HepG2 (cell line): Measurements from ENCODE around the gene TBX6. TPM values are rescaled to one million over a fixed set of nuclear protein-coding genes. Genes with fewer than 3 reads are reported as not detected.
A peak's percentile ranks its signal among the peaks of the same experiment; 100 is the strongest.

Experiments
- AGO1 ChIP-seq: fragments of 200-400 bp; formaldehyde crosslinking; IDR thresholded peaks from 2 replicates; pipeline ENCODE4 v1.6.1; 2017; ENCODE audit warnings: mild to moderate bottlenecking, low read depth, low read length, moderate library complexity; ENCODE audit not compliant: poor library complexity, severe bottlenecking
- ATF2 ChIP-seq: sonication (generic); formaldehyde crosslinking; IDR thresholded peaks from 2 replicates; pipeline ENCODE4 v1.4.0; 2020; ENCODE audit warnings: missing genetic modification reagents
- CBX5 ChIP-seq: sonication (generic); formaldehyde crosslinking; IDR thresholded peaks from 2 replicates; pipeline ENCODE4 v1.4.0; 2020; ENCODE audit warnings: missing genetic modification reagents, borderline replicate concordance
- DBP ChIP-seq: sonication (generic); formaldehyde crosslinking; IDR thresholded peaks from 2 replicates; pipeline ENCODE4 v1.4.0; 2020; ENCODE audit warnings: missing genetic modification reagents; ENCODE audit errors: not compliant biosample characterization
- FOXA1 ChIP-seq, 2 experiments: fragments of 450-650 bp in 1 of 2; sonication (generic) in 1 of 2; formaldehyde crosslinking in 1 of 2; IDR thresholded peaks; 2 replicates each; pipeline versions ENCODE4 v1.4.0 to v1.6.1; 2016 to 2020; ENCODE audit warnings: missing genetic modification reagents in 1 of 2
- GABPB1 ChIP-seq: IDR thresholded peaks from 2 replicates; pipeline ENCODE4 v1.6.1; 2016; ENCODE audit warnings: mild to moderate bottlenecking, missing genetic modification reagents, moderate library complexity, missing compliant biosample characterization
- HNF1B ChIP-seq: sonication (generic); formaldehyde crosslinking; IDR thresholded peaks from 2 replicates; pipeline ENCODE4 v1.5.1; 2020; ENCODE audit warnings: mild to moderate bottlenecking, moderate library complexity, missing genetic modification reagents
- IRF9 ChIP-seq: sonication (generic); formaldehyde crosslinking; IDR thresholded peaks from 2 replicates; pipeline ENCODE4 v1.8.0; 2022; ENCODE audit warnings: missing genetic modification reagents, mild to moderate bottlenecking, borderline replicate concordance
- MAF1 ChIP-seq: sonication (generic); formaldehyde crosslinking; IDR thresholded peaks from 2 replicates; pipeline ENCODE4 v1.5.0; 2020; ENCODE audit warnings: missing genetic modification reagents, borderline replicate concordance
- NCOA1 ChIP-seq: sonication (generic); formaldehyde crosslinking; IDR thresholded peaks from 2 replicates; pipeline ENCODE4 v1.9.0; 2021; ENCODE audit warnings: missing genetic modification reagents
- NFYB ChIP-seq: sonication (generic); formaldehyde crosslinking; IDR thresholded peaks from 2 replicates; pipeline ENCODE4 v1.4.0; 2020; ENCODE audit warnings: missing genetic modification reagents
- PHF21A ChIP-seq: sonication (generic); formaldehyde crosslinking; IDR thresholded peaks from 2 replicates; pipeline ENCODE4 v1.5.0; 2020; ENCODE audit warnings: mild to moderate bottlenecking, missing genetic modification reagents
- SALL1 ChIP-seq: sonication (generic); formaldehyde crosslinking; IDR thresholded peaks from 2 replicates; pipeline ENCODE4 v1.8.0; 2022; ENCODE audit warnings: mild to moderate bottlenecking, missing genetic modification reagents
- TEAD2 ChIP-seq: sonication (generic); formaldehyde crosslinking; IDR thresholded peaks from 2 replicates; pipeline ENCODE4 v1.9.0; 2021; ENCODE audit warnings: missing genetic modification reagents
- XBP1 ChIP-seq: sonication (generic); formaldehyde crosslinking; IDR thresholded peaks from 2 replicates; pipeline ENCODE4 v1.5.0; 2020; ENCODE audit warnings: missing genetic modification reagents
- YEATS4 ChIP-seq: sonication (generic); formaldehyde crosslinking; IDR thresholded peaks from 2 replicates; pipeline ENCODE4 v1.4.0; 2020; ENCODE audit warnings: missing genetic modification reagents, borderline replicate concordance
- YY1 ChIP-seq: IDR thresholded peaks from 2 replicates; pipeline ENCODE4 v1.6.1; 2011; ENCODE audit warnings: low read length, low read depth, moderate library complexity, mild to moderate bottlenecking; ENCODE audit not compliant: insufficient read depth, insufficient replicate concordance
- ZNF205 ChIP-seq: IDR thresholded peaks from 2 replicates; pipeline ENCODE4 v1.6.1; 2018; ENCODE audit warnings: missing biosample characterization, missing genetic modification reagents
- ZNF484 ChIP-seq: sonication (generic); formaldehyde crosslinking; IDR thresholded peaks from 2 replicates; pipeline ENCODE4 v1.5.1; 2020; ENCODE audit warnings: mild to moderate bottlenecking, low read depth, missing genetic modification reagents, borderline replicate concordance
- ZNF709 ChIP-seq: sonication (generic); formaldehyde crosslinking; IDR thresholded peaks from 2 replicates; pipeline ENCODE4 v1.5.0; 2020; ENCODE audit warnings: mild to moderate bottlenecking, missing genetic modification reagents
- polyA plus RNA-seq, 8 experiments: library from polyadenylated mRNA; depleted of rRNA in 3 of 8; stranded (reverse) in 7 of 8; unstranded in 1 of 8; fragments of >200 nt; fragmentation: Illumina TruSeq in 4 of 8; extraction: Trizol in 4 of 8; gene quantifications; 2 replicates each; pipeline versions ENCODE4 v1.2.1 to v1.2.3, GENCODE V29; 2011 to 2016; ENCODE audit warnings: low read depth in 4 of 8, missing spikeins in 1 of 8, mixed read lengths in 1 of 8; ENCODE audit not compliant: insufficient read depth in 1 of 8
- total RNA-seq, 5 experiments: library from RNA; depleted of rRNA; stranded (reverse); fragments of >200 nt; fragmentation: Illumina TruSeq; extraction: Trizol; gene quantifications; 2 replicates each; pipeline ENCODE4 v1.2.3, GENCODE V29; 2016; ENCODE audit warnings: low read depth in 1 of 5

The TBX6 gene
- total and polyA plus RNA-seq, 2 of the 13 experiments (the other 11 are each of a cell fraction or from before 2014, with no cell fraction given): 0.24 to 0.42 TPM

- TF ChIP-seq ATF2 (CRISPR knock-in tag): peak; percentile 86
- peak; percentile 86; the same call in 1 of the 2 replicates for TF ChIP-seq YEATS4
- TF ChIP-seq AGO1: no peak
- TF ChIP-seq MAF1 (CRISPR knock-in tag): no peak; the same call in 1 of the 2 replicates
- TF ChIP-seq GABPB1 (CRISPR knock-in tag): peak; percentile 86
- peak; percentile 85; the same call in 1 of the 2 replicates for TF ChIP-seq TEAD2
- TF ChIP-seq XBP1: no peak
- TF ChIP-seq DBP (CRISPR knock-in tag): no peak
- TF ChIP-seq NFYB (CRISPR knock-in tag): peak; percentile 63
- TF ChIP-seq PHF21A: peak; percentile 80; the same call in 1 of the 2 replicates
- TF ChIP-seq IRF9 (CRISPR knock-in tag): peak; percentile 98; the same call in 1 of the 2 replicates
- peak; percentile 69 for TF ChIP-seq YY1
- peak; percentile 93 for TF ChIP-seq ZNF205 (CRISPR knock-in tag)
- 0 out of 2 replicates have a peak, but pooled peaks have one; percentile 21 for TF ChIP-seq ZNF484
- TF ChIP-seq SALL1 (CRISPR knock-in tag): peak; percentile 95
- TF ChIP-seq NCOA1 (CRISPR knock-in tag): peak; percentile 93
- TF ChIP-seq FOXA1 (IDR thresholded peaks at IDR 0.05): no peak
- TF ChIP-seq FOXA1 (CRISPR knock-in tag; IDR thresholded peaks at IDR 0.05): peak; percentile 62; the same call in 1 of the 2 replicates
- TF ChIP-seq CBX5: peak; percentile 97
- peak; percentile 78 for TF ChIP-seq ZNF709
- TF ChIP-seq HNF1B (CRISPR knock-in tag): peak; percentile 98
These were observed 38.9 kb downstream of the TBX6 start (continued) for GRCh38 chr16:30052671-30053372.
